HFF-Myc (cell line): ENCODE data around the gene OPCML.

ENCODE experiments used
- DNase-seq: peaks from one replicate; pipeline ENCODE4 v3.0.0-alpha.2; 2011; ENCODE audit warnings: low read depth; ENCODE audit errors: extremely low read depth
- H3K4me3 ChIP-seq: replicated peaks from 2 replicates; pipeline ENCODE4 v1.5.1; 2011; ENCODE audit warnings: low read depth, mild to moderate bottlenecking, control low read depth, low read length
- CTCF ChIP-seq: IDR thresholded peaks from 2 replicates; pipeline ENCODE4 v1.5.1; 2012; ENCODE audit warnings: mild to moderate bottlenecking, low read depth, low read length, control low read depth; ENCODE audit errors: missing control alignments

OPCML gene

DNA sequence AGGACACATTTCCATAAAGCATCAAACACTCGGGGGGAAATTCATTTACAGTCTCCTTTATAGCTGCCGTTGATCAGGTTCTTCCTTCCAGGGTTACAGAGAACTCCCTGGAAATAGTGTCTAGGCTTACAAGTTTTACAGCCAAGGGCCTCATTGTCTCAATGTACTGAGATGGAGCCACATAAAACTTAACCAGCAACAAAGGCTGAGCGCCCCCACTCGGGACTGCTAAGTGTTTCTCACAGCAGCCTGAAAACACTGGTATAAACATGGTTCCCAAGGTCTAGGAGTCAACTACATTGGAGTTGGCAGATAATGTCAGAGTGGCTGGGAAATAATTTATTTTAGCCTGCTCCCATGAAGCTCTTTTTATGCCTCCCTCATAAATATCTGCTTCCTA, 686.2 kb downstream of the OPCML start:
- DNase-seq = no peak
- no peak overlapping the region for H3K4me3 ChIP-seq
- TF ChIP-seq CTCF = no peak

DNA sequence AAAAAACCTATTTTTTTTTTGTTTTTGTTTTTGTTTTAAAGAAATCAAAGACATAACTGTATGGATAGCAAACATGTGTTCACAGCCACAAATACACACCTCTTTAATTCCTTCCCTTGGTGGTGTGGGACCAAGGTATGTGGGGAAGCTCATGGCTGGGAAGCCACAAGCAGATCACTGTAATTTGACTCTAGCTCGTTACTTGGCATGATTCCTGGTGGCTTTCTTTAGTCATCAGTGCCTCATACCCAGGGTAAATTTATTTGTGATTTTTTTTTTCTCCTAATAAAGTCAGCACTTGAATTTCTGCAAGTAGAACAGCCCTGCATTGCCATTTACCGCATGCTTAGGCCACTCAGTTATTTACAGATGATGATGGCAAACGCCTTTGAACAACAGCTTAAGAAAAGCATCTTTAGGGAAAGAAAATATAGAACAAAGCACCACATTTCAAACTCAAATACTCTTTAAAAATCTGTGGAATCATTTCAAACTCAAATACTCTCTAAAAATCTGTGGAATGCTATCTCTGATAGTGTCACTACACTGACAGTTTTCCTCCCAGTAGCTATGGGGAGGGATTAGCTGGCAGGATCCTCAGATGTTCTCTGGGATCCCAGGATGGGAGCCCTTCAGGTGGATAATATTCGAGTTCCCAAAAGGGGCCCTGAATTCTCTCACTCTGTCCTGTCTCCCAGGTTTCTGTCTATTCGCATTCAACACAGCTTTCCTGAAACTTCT, 687.2 kb downstream of the OPCML start:
- TF ChIP-seq CTCF = no peak
- DNase-seq = peak; percentile 42
- no peak overlapping the region for H3K4me3 ChIP-seq

- TF ChIP-seq CTCF = no peak
- DNase-seq = no peak
- no peak overlapping the region for H3K4me3 ChIP-seq
Measured at GRCh38 chr11:132840660-132841059, 691.6 kb downstream of the OPCML start.

DNA sequence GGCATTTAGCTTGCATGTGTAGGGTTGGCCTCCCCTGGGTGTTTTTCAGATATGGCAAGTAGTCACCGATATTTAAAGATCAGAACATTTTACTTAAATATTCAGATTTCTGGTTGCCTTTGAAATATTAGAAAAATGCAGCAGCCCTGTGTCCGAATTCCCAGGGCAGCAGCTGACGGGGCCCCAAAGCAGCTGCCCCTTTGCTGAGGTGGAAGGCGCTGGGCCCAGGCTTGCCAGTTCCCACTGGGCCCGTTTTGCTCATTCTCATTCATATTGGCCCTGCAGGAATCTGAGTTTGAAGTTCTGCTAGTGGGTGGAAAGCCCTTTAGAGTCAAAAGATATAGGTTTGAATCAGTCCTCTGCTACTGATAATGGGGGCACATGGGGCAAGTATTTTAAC, 692.1 kb downstream of the OPCML start:
- no peak for TF ChIP-seq CTCF
- no peak for DNase-seq
- H3K4me3 ChIP-seq = no peak overlapping the region

DNA sequence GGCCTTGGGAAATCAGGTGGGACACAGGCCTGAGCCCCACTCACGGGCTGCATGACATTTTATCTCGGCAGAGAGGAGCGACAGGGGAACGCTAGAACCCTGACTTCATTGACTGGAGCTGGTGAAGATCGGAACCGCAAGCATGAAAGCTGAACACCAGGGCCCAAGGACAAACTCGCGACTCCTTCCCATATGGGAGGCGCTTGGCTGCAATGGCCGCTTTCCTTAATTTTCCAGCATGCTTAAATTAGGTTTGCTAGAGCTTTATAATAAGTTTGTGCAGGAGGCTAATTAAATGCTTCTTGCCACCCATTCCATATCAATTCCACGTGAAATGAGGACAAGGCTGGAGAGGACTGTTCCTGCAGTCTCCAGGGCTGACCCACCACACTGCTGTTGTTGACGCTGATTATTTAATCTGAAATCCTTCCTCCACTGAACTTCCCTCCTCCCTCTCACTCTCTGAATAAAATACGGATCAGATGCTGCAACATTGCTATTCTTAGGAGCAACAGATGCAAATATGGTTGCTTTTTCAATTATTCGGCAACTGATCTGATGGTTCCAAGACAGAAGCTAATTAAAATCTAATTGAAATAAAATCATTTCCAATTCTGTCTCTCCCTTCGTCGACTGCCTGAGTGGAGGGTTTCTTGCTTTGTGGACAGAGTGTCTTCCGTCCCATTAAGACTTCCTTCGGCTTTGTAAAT, 692.9 kb downstream of the OPCML start:
- no peak overlapping the region for H3K4me3 ChIP-seq

DNA sequence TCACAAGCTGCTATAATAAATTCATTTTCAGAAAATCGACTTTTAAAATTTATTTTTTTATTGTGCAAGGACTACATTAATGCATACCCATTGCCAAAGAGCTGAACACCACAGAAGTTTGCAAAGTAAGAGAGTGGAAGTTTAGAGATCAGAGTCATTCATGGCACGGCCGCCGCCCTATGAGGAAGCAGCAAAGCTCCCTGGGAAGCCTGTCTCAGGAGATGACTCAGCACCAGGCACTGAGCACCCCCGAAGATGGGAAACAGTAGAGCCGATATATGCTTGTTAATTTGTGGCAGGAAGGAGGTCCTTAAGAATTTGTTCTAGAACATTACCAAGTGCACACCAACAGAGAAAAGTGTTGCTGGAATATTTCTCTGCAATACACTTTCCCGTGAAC, 693.7 kb downstream of the OPCML start:
- no peak overlapping the region for H3K4me3 ChIP-seq
- TF ChIP-seq CTCF = no peak
- DNase-seq = no peak

More for the DNA sequence above, 692.9 kb downstream of the OPCML start:
- no peak for TF ChIP-seq CTCF
- DNase-seq = no peak

- no peak for TF ChIP-seq CTCF
- no peak overlapping the region for H3K4me3 ChIP-seq
- DNase-seq = no peak
Measured at GRCh38 chr11:132831272-132831671, 701.0 kb downstream of the OPCML start.
